ENCODE measurements around the gene GLP2R. TPM values are rescaled to one million over a fixed set of nuclear protein-coding genes. Genes with fewer than 3 reads are reported as not detected.
A peak's percentile ranks its signal among the peaks of the same experiment; 100 is the strongest.

The GLP2R gene
- total and polyA plus RNA-seq, 8 donors = 0.93 to 2.6 (median 2.2) TPM

DNA sequence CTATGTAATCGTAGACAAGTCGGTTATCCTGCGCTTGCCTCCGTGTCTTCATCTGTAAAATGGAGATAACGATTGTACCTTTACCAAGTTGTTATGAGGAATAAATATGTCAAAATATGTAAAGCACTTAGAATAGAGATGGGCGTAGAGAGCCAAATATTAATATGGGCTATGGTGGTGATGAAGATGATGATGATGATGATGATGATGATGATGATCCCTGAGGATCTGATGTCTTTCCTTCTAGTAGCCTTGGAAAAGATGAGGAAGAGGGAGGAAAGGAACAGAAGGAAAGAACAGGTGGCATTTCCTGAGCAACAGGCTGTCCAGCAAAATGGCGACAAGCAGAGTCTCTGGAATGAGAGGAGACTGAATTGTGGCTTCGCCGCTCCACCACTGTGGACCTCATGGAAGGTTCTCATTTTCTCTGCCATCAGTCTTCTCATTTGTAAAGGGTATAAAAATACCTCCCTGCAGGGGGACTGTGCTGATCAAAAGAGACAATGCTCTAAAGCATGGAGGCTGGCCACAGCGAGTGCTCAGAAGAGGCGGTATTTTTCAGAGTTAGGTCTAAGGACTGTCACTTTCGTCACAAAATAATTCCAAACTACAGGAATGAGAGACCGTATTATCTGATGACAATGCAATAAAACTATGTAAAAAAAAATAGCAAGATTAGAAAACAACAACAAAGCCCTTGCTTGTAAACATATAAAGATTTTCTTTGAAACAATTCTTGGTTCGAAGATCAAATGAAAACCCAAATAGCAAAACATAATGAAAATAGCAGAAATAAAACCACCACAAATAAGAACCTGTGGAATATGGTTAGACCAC, 96.5 kb downstream of the GLP2R start:
- Histone ChIP-seq H3K27me3 (no peaks in the 10 kb centered on the region), H3K4me1 (no peaks in the 10 kb centered on the region), H3K36me3 (peaks cover 0 to 71% of the 10 kb centered on the region in 2 donors), H3K9me3 (no peaks in the 10 kb centered on the region), H3K4me3 (no peak overlapping the region), H3K27ac (no peak overlapping the region)
- ATAC-seq (no peak), DNase-seq (no peak)
- TF ChIP-seq, protein P1, sequence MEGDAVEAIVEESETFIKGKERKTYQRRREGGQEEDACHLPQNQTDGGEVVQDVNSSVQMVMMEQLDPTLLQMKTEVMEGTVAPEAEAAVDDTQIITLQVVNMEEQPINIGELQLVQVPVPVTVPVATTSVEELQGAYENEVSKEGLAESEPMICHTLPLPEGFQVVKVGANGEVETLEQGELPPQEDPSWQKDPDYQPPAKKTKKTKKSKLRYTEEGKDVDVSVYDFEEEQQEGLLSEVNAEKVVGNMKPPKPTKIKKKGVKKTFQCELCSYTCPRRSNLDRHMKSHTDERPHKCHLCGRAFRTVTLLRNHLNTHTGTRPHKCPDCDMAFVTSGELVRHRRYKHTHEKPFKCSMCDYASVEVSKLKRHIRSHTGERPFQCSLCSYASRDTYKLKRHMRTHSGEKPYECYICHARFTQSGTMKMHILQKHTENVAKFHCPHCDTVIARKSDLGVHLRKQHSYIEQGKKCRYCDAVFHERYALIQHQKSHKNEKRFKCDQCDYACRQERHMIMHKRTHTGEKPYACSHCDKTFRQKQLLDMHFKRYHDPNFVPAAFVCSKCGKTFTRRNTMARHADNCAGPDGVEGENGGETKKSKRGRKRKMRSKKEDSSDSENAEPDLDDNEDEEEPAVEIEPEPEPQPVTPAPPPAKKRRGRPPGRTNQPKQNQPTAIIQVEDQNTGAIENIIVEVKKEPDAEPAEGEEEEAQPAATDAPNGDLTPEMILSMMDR (IDR thresholded peaks at IDR 0.05) = no peak
- intact Hi-C loops (cut with DNase I) = loop anchor here in 1 of 2 donors (10.0 kb wide), 1 partner anchor 703 kb away; no protein-coding TSS in a partner anchor

- Histone ChIP-seq H3K4me3 (no peak overlapping the region), H3K36me3 (peaks cover 0 to 63% of the 10 kb centered on the region in 2 donors), H3K9me3 (no peaks in the 10 kb centered on the region), H3K4me1 (no peaks in the 10 kb centered on the region), H3K27me3 (peaks cover 0 to 7% of the 10 kb centered on the region in 2 donors), H3K27ac (no peak overlapping the region)
- DNase-seq = peak in 2 of 4 donors; percentile 65 to 73
- TF ChIP-seq, protein P1 (IDR thresholded peaks at IDR 0.05) = peak; percentile 78 to 86
- ATAC-seq = peak; percentile 83
- intact Hi-C loops (cut with DNase I) = loop anchor here in 1 of 2 donors (10.0 kb wide), 1 partner anchor 700 kb away; no protein-coding TSS in a partner anchor
Measured at GRCh38 chr17:9924735-9925191, 99.0 kb downstream of the GLP2R start.

- intact Hi-C loops (cut with DNase I) = loop anchor here in 1 of 2 donors (10.0 kb wide), 1 partner anchor 699 kb away; no protein-coding TSS in a partner anchor
Measured at GRCh38 chr17:9925457-9925856, 99.7 kb downstream of the GLP2R start.

DNA sequence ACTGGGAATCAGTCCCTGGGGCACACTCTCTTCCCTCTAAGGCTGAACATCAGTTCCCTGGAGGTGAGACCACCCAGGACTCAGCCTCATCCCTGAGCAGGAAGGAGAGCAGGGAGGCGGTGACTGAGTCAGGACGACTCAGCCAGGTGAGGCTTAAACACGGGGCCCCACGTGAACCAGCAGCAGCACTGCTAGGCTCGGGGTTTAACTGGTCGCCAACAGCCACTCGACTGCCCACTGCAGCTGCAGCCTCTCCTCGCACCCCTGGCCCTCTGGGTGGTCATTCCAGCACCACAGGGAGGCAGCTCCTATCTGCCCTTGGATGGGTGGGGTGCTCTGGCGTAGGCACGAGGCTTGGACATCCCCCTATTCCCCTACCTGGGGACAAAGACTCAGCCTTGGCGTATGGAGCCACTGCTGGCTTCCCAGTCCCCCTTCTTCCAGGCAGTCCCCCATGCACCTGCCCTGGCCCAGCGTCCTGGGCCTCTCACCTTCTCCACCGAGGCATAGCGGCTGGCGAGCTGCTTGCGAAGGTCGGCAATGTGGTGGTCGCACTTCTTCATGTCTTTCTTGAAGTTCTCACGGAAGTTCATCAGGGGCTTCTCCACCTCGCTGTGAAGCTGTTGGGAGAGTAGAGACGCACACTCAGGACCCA, 100.6 kb downstream of the GLP2R start:
- H3K4me3 ChIP-seq = no peak overlapping the region
- H3K36me3 ChIP-seq = peaks cover 0 to 66% of the 10 kb centered on the region in 2 donors
- no peak for ATAC-seq
- TF ChIP-seq, protein P1 (IDR thresholded peaks at IDR 0.05) = no peak
- H3K4me1 ChIP-seq = peaks cover 0 to 7% of the 10 kb centered on the region in 2 donors
- DNase-seq = no peak
- no peaks in the 10 kb centered on the region for H3K9me3 ChIP-seq
- no peak overlapping the region for H3K27ac ChIP-seq
- H3K27me3 ChIP-seq = peaks cover 0 to 15% of the 10 kb centered on the region in 2 donors
- intact Hi-C loops (cut with DNase I) = loop anchor here in 1 of 2 donors (10.0 kb wide), 1 partner anchor 699 kb away; no protein-coding TSS in a partner anchor

More at GRCh38 chr17:9925457-9925856, 99.7 kb downstream of the GLP2R start:
- Histone ChIP-seq H3K4me3 (no peak overlapping the region), H3K36me3 (peaks cover 0 to 66% of the 10 kb centered on the region in 2 donors), H3K27ac (no peak overlapping the region), H3K27me3 (peaks cover 0 to 7% of the 10 kb centered on the region in 2 donors), H3K9me3 (no peaks in the 10 kb centered on the region), H3K4me1 (no peaks in the 10 kb centered on the region)
- TF ChIP-seq, protein P1 (IDR thresholded peaks at IDR 0.05) = no peak
- ATAC-seq (no peak), DNase-seq (no peak)
